Stimulated activated CD8-positive, alpha-beta memory T cell treated with anti-CD3 and anti-CD28 coated beads, Interleukin-4, amount 100 ng/mL, for 4 hours (primary cell): ENCODE results near the gene CACNG1.
"Not testable (repeated sequence)": the region's sequence is repeated elsewhere in the genome, so short reads cannot be mapped to it uniquely, and the experiment has no call there.

ENCODE experiments used
- DNase-seq, 2 donors: peaks; one replicate each; pipeline ENCODE4 v3.0.0-alpha.2; 2020; ENCODE audit warnings: low read depth in 2 of 2, low spot score in 1 of 2

Gene CACNG1

GRCh38 chr17:67025216-67025792, 19.1 kb upstream of the CACNG1 start:
- DNase-seq = no peak

- no peak for DNase-seq
These were observed 18.0 kb upstream of the CACNG1 start for GRCh38 chr17:67026341-67026740.

GRCh38 chr17:67027031-67027628, 17.2 kb upstream of the CACNG1 start:
- no peak for DNase-seq

- DNase-seq = no peak
These were observed 13.7 kb upstream of the CACNG1 start for GRCh38 chr17:67030641-67031040.

- DNase-seq = no peak
These were observed 12.0 kb upstream of the CACNG1 start for GRCh38 chr17:67032382-67032781.

GRCh38 chr17:67032985-67033384, 11.4 kb upstream of the CACNG1 start:
- DNase-seq = no peak

GRCh38 chr17:67033613-67034012, 10.7 kb upstream of the CACNG1 start:
- no peak for DNase-seq

- no peak for DNase-seq
These were observed 8.9 kb upstream of the CACNG1 start for GRCh38 chr17:67035131-67036083.

- no peak for DNase-seq
These were observed 5.4 kb upstream of the CACNG1 start for GRCh38 chr17:67038861-67039365.

GRCh38 chr17:67040652-67041051, 3.7 kb upstream of the CACNG1 start:
- no peak for DNase-seq

GRCh38 chr17:67041119-67041518, 3.2 kb upstream of the CACNG1 start:
- DNase-seq = not testable (repeated sequence)

GRCh38 chr17:67041531-67041930, 2.8 kb upstream of the CACNG1 start:
- no peak for DNase-seq

GRCh38 chr17:67041941-67042899, 2.1 kb upstream of the CACNG1 start:
- no peak for DNase-seq

- no peak for DNase-seq
These were observed 1.1 kb upstream of the CACNG1 start for GRCh38 chr17:67043283-67043682.

GRCh38 chr17:67044940-67045339, 586 bp downstream of the CACNG1 start:
- DNase-seq = no peak

- no peak for DNase-seq
These were observed 2.0 kb downstream of the CACNG1 start for GRCh38 chr17:67046398-67046797.

- no peak for DNase-seq
These were observed 3.0 kb downstream of the CACNG1 start for GRCh38 chr17:67047382-67047781.

GRCh38 chr17:67049025-67049739, 4.8 kb downstream of the CACNG1 start:
- DNase-seq = no peak

- DNase-seq = no peak
These were observed 5.7 kb downstream of the CACNG1 start for GRCh38 chr17:67050066-67050465.

- DNase-seq = no peak
These were observed 6.3 kb downstream of the CACNG1 start for GRCh38 chr17:67050471-67051154.
